Measurements from ENCODE around the gene IFT43.

DNA sequence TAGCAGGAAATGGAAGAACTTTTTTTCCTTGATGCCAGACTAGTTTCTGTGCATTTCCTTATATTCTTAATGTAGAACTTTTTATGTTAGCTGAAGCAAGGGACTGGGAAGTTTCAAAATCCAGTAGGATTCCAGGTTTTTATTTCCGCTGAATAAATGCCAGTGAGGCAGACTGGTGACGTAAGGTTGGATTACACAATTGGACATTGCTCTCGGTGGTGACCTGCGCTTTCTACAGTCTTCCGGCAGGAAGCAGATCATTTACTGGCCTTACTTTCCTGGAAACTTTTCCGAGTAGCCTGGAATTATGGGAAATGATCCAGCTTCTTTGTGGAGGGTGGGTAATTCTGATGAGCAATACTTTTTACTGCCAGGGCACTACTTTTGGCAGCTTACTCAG, 3.6 kb downstream of the IFT43 start:
- TF ChIP-seq, protein P1, sequence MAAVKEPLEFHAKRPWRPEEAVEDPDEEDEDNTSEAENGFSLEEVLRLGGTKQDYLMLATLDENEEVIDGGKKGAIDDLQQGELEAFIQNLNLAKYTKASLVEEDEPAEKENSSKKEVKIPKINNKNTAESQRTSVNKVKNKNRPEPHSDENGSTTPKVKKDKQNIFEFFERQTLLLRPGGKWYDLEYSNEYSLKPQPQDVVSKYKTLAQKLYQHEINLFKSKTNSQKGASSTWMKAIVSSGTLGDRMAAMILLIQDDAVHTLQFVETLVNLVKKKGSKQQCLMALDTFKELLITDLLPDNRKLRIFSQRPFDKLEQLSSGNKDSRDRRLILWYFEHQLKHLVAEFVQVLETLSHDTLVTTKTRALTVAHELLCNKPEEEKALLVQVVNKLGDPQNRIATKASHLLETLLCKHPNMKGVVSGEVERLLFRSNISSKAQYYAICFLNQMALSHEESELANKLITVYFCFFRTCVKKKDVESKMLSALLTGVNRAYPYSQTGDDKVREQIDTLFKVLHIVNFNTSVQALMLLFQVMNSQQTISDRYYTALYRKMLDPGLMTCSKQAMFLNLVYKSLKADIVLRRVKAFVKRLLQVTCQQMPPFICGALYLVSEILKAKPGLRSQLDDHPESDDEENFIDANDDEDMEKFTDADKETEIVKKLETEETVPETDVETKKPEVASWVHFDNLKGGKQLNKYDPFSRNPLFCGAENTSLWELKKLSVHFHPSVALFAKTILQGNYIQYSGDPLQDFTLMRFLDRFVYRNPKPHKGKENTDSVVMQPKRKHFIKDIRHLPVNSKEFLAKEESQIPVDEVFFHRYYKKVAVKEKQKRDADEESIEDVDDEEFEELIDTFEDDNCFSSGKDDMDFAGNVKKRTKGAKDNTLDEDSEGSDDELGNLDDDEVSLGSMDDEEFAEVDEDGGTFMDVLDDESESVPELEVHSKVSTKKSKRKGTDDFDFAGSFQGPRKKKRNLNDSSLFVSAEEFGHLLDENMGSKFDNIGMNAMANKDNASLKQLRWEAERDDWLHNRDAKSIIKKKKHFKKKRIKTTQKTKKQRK (IDR thresholded peaks at IDR 0.05; ENCODE audit: borderline replicate concordance, low read depth, low read length), result no peak
- TF ChIP-seq EZH2 (IDR thresholded peaks at IDR 0.05; ENCODE audit: borderline replicate concordance, low read depth, low read length) (no peak), HMG20A (CRISPR knock-in tag; conservative IDR thresholded peaks at IDR 0.05) (no peak), SMARCC2 (IDR thresholded peaks at IDR 0.05; ENCODE audit: low read depth) (no peak), ZNF311 (CRISPR knock-in tag; IDR thresholded peaks at IDR 0.05) (no peak), ZSCAN29 (IDR thresholded peaks at IDR 0.05) (no peak), MXI1 (IDR thresholded peaks at IDR 0.05; ENCODE audit: low read depth, low read length) (no peak), EP300 (IDR thresholded peaks at IDR 0.05; ENCODE audit: low read length) (no peak), FOXA1 (IDR thresholded peaks at IDR 0.05; ENCODE audit: borderline replicate concordance) (no peak), NUFIP1 (IDR thresholded peaks at IDR 0.05; ENCODE audit: partially characterized antibody) (no peak), RAD51 (IDR thresholded peaks at IDR 0.05; ENCODE audit: borderline replicate concordance, low read depth) (no peak)
- TF ChIP-seq, protein P2, sequence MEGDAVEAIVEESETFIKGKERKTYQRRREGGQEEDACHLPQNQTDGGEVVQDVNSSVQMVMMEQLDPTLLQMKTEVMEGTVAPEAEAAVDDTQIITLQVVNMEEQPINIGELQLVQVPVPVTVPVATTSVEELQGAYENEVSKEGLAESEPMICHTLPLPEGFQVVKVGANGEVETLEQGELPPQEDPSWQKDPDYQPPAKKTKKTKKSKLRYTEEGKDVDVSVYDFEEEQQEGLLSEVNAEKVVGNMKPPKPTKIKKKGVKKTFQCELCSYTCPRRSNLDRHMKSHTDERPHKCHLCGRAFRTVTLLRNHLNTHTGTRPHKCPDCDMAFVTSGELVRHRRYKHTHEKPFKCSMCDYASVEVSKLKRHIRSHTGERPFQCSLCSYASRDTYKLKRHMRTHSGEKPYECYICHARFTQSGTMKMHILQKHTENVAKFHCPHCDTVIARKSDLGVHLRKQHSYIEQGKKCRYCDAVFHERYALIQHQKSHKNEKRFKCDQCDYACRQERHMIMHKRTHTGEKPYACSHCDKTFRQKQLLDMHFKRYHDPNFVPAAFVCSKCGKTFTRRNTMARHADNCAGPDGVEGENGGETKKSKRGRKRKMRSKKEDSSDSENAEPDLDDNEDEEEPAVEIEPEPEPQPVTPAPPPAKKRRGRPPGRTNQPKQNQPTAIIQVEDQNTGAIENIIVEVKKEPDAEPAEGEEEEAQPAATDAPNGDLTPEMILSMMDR (IDR thresholded peaks at IDR 0.05 in 2 of 3, conservative IDR thresholded peaks at IDR 0.05 in 1 of 3; ENCODE audit: insufficient read depth in 2 of 3, low read depth in 1 of 3, low read length in 3 of 3), result no peak
- TF ChIP-seq, protein P3, sequence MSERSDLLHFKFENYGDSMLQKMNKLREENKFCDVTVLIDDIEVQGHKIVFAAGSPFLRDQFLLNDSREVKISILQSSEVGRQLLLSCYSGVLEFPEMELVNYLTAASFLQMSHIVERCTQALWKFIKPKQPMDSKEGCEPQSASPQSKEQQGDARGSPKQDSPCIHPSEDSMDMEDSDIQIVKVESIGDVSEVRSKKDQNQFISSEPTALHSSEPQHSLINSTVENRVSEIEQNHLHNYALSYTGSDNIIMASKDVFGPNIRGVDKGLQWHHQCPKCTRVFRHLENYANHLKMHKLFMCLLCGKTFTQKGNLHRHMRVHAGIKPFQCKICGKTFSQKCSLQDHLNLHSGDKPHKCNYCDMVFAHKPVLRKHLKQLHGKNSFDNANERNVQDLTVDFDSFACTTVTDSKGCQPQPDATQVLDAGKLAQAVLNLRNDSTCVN (CRISPR knock-in tag; IDR thresholded peaks at IDR 0.05), result no peak

All from K562 (cell line).